Measurements from ENCODE around the gene TDRD15. TPM values are rescaled to one million over a fixed set of nuclear protein-coding genes. Genes with fewer than 3 reads are reported as not detected.

Gene TDRD15
- total and polyA plus RNA-seq, 9 of the 15 experiments (the other 6 are each of a cell fraction or from before 2014, with no cell fraction given): 0.01 to 0.22 (median 0.06) TPM; not detected in 1

- no peak for TF ChIP-seq MBD1 (CRISPR knock-in tag; IDR thresholded peaks at IDR 0.05)
- TF ChIP-seq PHF20 (IDR thresholded peaks at IDR 0.05; ENCODE audit: partially characterized antibody): no peak
- TF ChIP-seq ZNF561 (CRISPR knock-in tag; conservative IDR thresholded peaks at IDR 0.05): no peak
These were observed 59.5 kb downstream of the TDRD15 start (continued) for GRCh38 chr2:21183306-21183705.

GRCh38 chr2:21183726-21184125 lies 60.0 kb downstream of the TDRD15 start:
- ATAC-seq (no peak), DNase-seq (ENCODE audit: extremely low read depth in 1 of 4, low spot score in 3 of 4) (no peak), FAIRE-seq (no peak)
- no peaks in the 10 kb centered on the region for H3K9me3 ChIP-seq (replicated peaks; ENCODE audit: control insufficient read depth, insufficient read depth, low read depth, low read length)
- H3K27ac ChIP-seq (ENCODE audit: extremely low read depth, low read depth, low read length): no peak overlapping the region
- no TSS peak for BruUV-seq (replicated peaks)
- no peaks in the 10 kb centered on the region for H3K27me3 ChIP-seq (ENCODE audit: control insufficient read depth in 2 of 2, insufficient read depth in 2 of 2, low read length in 2 of 2)
- no peak for TF ChIP-seq ZNF668 (CRISPR knock-in tag; IDR thresholded peaks at IDR 0.05)
- TF ChIP-seq HMBOX1 (IDR thresholded peaks at IDR 0.05): no peak
- CTCF ChIA-PET (ENCODE audit: low intra/inter-chr PET ratio): no interaction called here
- POLR2A ChIA-PET: no interaction called here
- H3K9me1 ChIP-seq (ENCODE audit: control insufficient read depth, insufficient read depth, low read length): no peaks in the 10 kb centered on the region
- H3K36me3 ChIP-seq (ENCODE audit: control insufficient read depth, insufficient read depth, low read length): no peaks in the 10 kb centered on the region
- in situ Hi-C loops (cut with MboI) (no loop called here), intact Hi-C loops (cut with micrococcal nuclease) (no loop called here)
- H3K9ac ChIP-seq (ENCODE audit: insufficient read depth in 1 of 2, low read depth in 2 of 2, low read length in 2 of 2): no peak overlapping the region
- H3K79me2 ChIP-seq (ENCODE audit: control insufficient read depth, insufficient read depth, low read length): no peaks in the 10 kb centered on the region
- no peaks in the 10 kb centered on the region for H3K4me1 ChIP-seq (replicated peaks in 1 of 2; ENCODE audit: control insufficient read depth in 2 of 2, insufficient read depth in 2 of 2, low read length in 2 of 2)
- H2AFZ ChIP-seq (ENCODE audit: low read depth, low read length): no peak overlapping the region
- no peak overlapping the region for H3K4me2 ChIP-seq (ENCODE audit: insufficient read depth, low read length)
- no peaks in the 10 kb centered on the region for H4K20me1 ChIP-seq (replicated peaks; ENCODE audit: control insufficient read depth, insufficient read depth, low read length)
- WGBS (ENCODE audit: insufficient coverage, low coverage, missing lambda C conversion rate): 0% methylated on average over 2 of the region's 2 CpGs
- H3K4me3 ChIP-seq: no peak overlapping the region

Measured in K562 (cell line).